ENCODE results near the gene OR52H1.

GRCh38 chr11:5541427-5541826, 6.9 kb downstream of the OR52H1 start:
- TF ChIP-seq POLR2A (IDR thresholded peaks at IDR 0.05; ENCODE audit: low read length) (no peak), CEBPB (IDR thresholded peaks at IDR 0.05) (no peak), RNF2 (IDR thresholded peaks at IDR 0.05; ENCODE audit: borderline replicate concordance, low read depth) (no peak), CTCF (IDR thresholded peaks at IDR 0.05) (no peak), SMC3 (IDR thresholded peaks at IDR 0.05) (no peak), CBX8 (IDR thresholded peaks at IDR 0.05) (no peak), HDAC2 (IDR thresholded peaks at IDR 0.05) (no peak)
- TF ChIP-seq, protein P1, sequence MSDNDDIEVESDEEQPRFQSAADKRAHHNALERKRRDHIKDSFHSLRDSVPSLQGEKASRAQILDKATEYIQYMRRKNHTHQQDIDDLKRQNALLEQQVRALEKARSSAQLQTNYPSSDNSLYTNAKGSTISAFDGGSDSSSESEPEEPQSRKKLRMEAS (IDR thresholded peaks at IDR 0.05) = no peak
